ENCODE results near the gene GPM6B. TPM values are rescaled to one million over a fixed set of nuclear protein-coding genes. Genes with fewer than 3 reads are reported as not detected.

Gene GPM6B
- total and polyA plus RNA-seq, 2 of the 4 experiments (the other 2 are of a cell fraction) = 4.2 to 5.9 TPM

DNA sequence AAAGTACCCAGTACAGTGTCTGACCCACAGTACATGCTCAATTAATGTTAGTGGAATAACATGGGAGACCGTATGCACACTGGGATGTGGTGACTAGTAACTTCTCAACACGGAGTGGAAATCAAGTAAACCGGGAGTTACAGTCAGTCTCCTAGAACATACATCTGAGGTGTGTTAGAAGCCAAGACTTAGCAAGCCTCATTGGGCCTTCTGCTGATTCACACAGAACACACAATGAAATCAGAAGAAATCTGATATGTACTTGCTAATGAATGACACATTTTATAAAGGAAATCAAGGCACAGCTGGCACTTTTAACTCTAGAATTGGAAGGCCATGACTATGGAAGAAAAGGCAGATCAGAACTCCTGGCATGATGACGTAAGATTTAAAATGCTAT lies 95.5 kb downstream of the GPM6B start:
- Histone ChIP-seq H3K14ac (replicated peaks; ENCODE audit: low read depth, low read length) (peak overlapping the region; percentile 3; the same call in 1 of the 2 replicates), H3K79me1 (ENCODE audit: low read depth in 1 of 2, low read length in 2 of 2) (peaks cover 29 to 53% of the 10 kb centered on the region in 2 experiments), H3K4ac (ENCODE audit: low read depth, low read length) (peak overlapping the region; percentile 22; the same call in 1 of the 2 replicates), H4K8ac (ENCODE audit: low read depth in 2 of 2, low read length in 2 of 2) (peak overlapping the region; percentile 8 to 18; a peak in 2 of 4 replicates), H3K36me3 (ENCODE audit: control insufficient read depth, insufficient read depth, low read length) (peaks cover 16% of the 10 kb centered on the region), H3K4me3 (ENCODE audit: insufficient read depth, low read depth, low read length) (no peak overlapping the region), H3K27me3 (ENCODE audit: control insufficient read depth, insufficient read depth, low read length) (no peaks in the 10 kb centered on the region), H4K5ac (ENCODE audit: low read depth, low read length) (peak overlapping the region; percentile 61), H3K18ac (ENCODE audit: low read depth, low read length) (peak overlapping the region; percentile 98), H2AK5ac (ENCODE audit: low read depth, low read length) (peak overlapping the region; percentile 9; the same call in 1 of the 2 replicates), H2AK9ac (replicated peaks; ENCODE audit: low read depth, low read length, poor library complexity) (no peak overlapping the region), H3K23ac (ENCODE audit: low read depth, low read length) (0 out of 2 replicates have a peak overlapping the region, but pooled peaks have one; percentile 3), H2BK20ac (ENCODE audit: low read depth, low read length) (peak overlapping the region; percentile 2; the same call in 1 of the 2 replicates), H2BK120ac (ENCODE audit: low read depth, low read length) (peak overlapping the region; percentile 33), H4K20me1 (ENCODE audit: insufficient read depth, low read length) (peaks cover 23% of the 10 kb centered on the region), H2BK5ac (ENCODE audit: low read depth, low read length, poor library complexity, severe bottlenecking) (peak overlapping the region; percentile 87), H3K4me2 (ENCODE audit: low read depth, low read length) (peak overlapping the region; percentile 74), H3K9ac (ENCODE audit: low read depth, low read length) (no peak overlapping the region; the same call in 1 of the 2 replicates), H3K27ac (ENCODE audit: insufficient read depth, low read length) (peak overlapping the region; percentile 91; the same call in 1 of the 2 replicates), H2BK15ac (ENCODE audit: low read depth, low read length) (peak overlapping the region; percentile 40), H3K4me1 (ENCODE audit: control insufficient read depth, insufficient read depth, low read length) (peaks cover 18% of the 10 kb centered on the region), H3K9me1 (ENCODE audit: insufficient read depth, low read length) (peaks cover 16% of the 10 kb centered on the region), H4K91ac (ENCODE audit: insufficient read depth, low read depth, low read length) (peak overlapping the region; percentile 49), H2AFZ (replicated peaks; ENCODE audit: low read length, poor library complexity) (no peak overlapping the region), H3K9me3 (ENCODE audit: control insufficient read depth, insufficient read depth, low read length) (no peaks in the 10 kb centered on the region), H3K56ac (ENCODE audit: extremely low read depth, insufficient read depth, low read length) (peak overlapping the region; percentile 12; the same call in 1 of the 2 replicates)
- BruUV-seq (replicated peaks) = no TSS peak
- intact Hi-C loops (cut with micrococcal nuclease) (loop anchor here (2.0 kb wide), 1 partner anchor 33 kb away; the partner anchor contains the start of gene RAB9A), dilution Hi-C loops (cut with HindIII; ENCODE audit: low sequenced_read_pairs, unreplicated experiment) (no loop called here), in situ Hi-C loops (cut with MboI; ENCODE audit: low sequenced_read_pairs) (no loop called here)
- DNase-seq = peak; percentile 46
- no peak for TF ChIP-seq RCOR1 (IDR thresholded peaks at IDR 0.05; ENCODE audit: insufficient replicate concordance, low read length)
- ATAC-seq (ENCODE audit: low read depth) = peak; percentile 5
- no CpG with 5 or more reads among the region's 4 CpGs for WGBS, 2 experiments (ENCODE audit: extremely low coverage in 2 of 2, insufficient read length in 1 of 2)
- ChIA-PET CTCF (interaction anchor here (0.6 kb wide), 1 partner anchor 328 kb away, joined by 5 read pairs; no protein-coding TSS in a partner anchor), POLR2A (ENCODE audit: unreplicated experiment) (interaction anchor here (0.5 to 0.9 kb wide), 3 partner anchors 13 to 460 kb away, joined by 3 to 8 read pairs (median 5); partner anchors contain the start of gene OFD1)

Other genes starting within 250 kb of the GPM6B start
- gene EGFL6, start 247.5 kb downstream of the GPM6B start, total RNA-seq (2012; rRNA removed) = not detected in 2 replicates
- gene EGFL6, start 247.5 kb downstream of the GPM6B start, polyA plus RNA-seq (2012; rRNA removed) = not detected in 2 replicates
- gene TCEANC, start 164.0 kb downstream of the GPM6B start, total RNA-seq (2012; rRNA removed) = 1.4 and 2.5 TPM in 2 replicates
- 0.53 and 0.99 TPM in 2 replicates for gene TCEANC, start 164.0 kb downstream of the GPM6B start, polyA plus RNA-seq (2012; rRNA removed)
- 15.8 and 26.7 TPM in 2 replicates for gene RAB9A, start 128.0 kb downstream of the GPM6B start, total RNA-seq (2012; rRNA removed)
- gene RAB9A, start 128.0 kb downstream of the GPM6B start, polyA plus RNA-seq (2012; rRNA removed) = 15.6 and 22.3 TPM in 2 replicates
- 13.8 and 19.2 TPM in 2 replicates for gene TRAPPC2, start 82.5 kb downstream of the GPM6B start, total RNA-seq (2012; rRNA removed)
- 6.7 and 11.3 TPM in 2 replicates for gene TRAPPC2, start 82.5 kb downstream of the GPM6B start, polyA plus RNA-seq (2012; rRNA removed)
- gene OFD1, start 82.3 kb downstream of the GPM6B start, total RNA-seq (2012; rRNA removed) = 8.4 and 10.6 TPM in 2 replicates
- 7.7 and 8.6 TPM in 2 replicates for gene OFD1, start 82.3 kb downstream of the GPM6B start, polyA plus RNA-seq (2012; rRNA removed)
- 11.1 and 12.0 TPM in 2 replicates for gene GEMIN8, start 212.8 kb upstream of the GPM6B start, total RNA-seq (2012; rRNA removed)
- 20.6 and 24.1 TPM in 2 replicates for gene GEMIN8, start 212.8 kb upstream of the GPM6B start, polyA plus RNA-seq (2012; rRNA removed)

Data from IMR-90 (cell line).